Measurements from ENCODE around the gene NT5C1B. TPM values are rescaled to one million over a fixed set of nuclear protein-coding genes. Genes with fewer than 3 reads are reported as not detected.

Gene NT5C1B
- total RNA-seq, 2 donors from 2014 or later: not detected

GRCh38 chr2:18522484-18523146 lies 66.8 kb downstream of the NT5C1B start:
- DNase-seq (ENCODE audit: low spot score): no peak
- intact Hi-C loops (cut with DNase I): loop anchor here (5.0 to 10.0 kb wide), 5 partner anchors 78 to 1342 kb away; no protein-coding TSS in a partner anchor

- DNase-seq (ENCODE audit: low spot score): peak; percentile 95
- intact Hi-C loops (cut with DNase I): loop anchor here (5.0 to 10.0 kb wide), 5 partner anchors 76 to 1344 kb away; no protein-coding TSS in a partner anchor
These were observed 68.6 kb downstream of the NT5C1B start for GRCh38 chr2:18520451-18521425.

DNA sequence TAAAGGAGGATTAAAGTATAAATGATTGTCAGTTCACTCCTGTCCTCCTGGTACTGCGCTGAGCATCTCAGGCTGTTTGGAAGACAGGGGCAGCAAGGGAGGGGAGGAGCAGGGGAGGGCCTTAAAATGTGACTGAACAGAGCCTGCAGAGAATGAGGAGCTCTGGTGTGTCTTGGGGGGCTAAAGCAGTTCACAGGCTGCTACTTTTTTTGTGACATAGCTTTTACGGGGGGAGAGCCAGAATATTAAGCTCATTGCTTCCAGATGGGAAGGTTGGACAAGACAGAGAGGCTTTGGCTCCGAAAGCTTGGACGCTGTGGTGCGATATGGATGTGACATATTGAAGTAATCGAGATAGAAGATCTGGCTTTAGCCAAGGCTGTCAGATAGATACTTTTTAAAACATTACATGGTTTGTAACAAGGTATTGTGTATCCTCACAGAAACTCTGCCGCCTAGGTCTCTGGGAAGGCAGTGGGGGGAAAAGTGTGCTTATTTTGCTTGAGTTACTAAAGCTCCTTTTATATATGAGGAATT lies 69.4 kb downstream of the NT5C1B start:
- intact Hi-C loops (cut with DNase I): loop anchor here (5.0 to 10.0 kb wide), 6 partner anchors 75 to 1345 kb away; no protein-coding TSS in a partner anchor
- DNase-seq (ENCODE audit: low spot score): no peak

GRCh38 chr2:18518116-18519111 lies 71.0 kb downstream of the NT5C1B start:
- no peak for DNase-seq (ENCODE audit: low spot score)
- intact Hi-C loops (cut with DNase I): loop anchor here in 1 of 2 donors (5.0 kb wide), 1 partner anchor 834 kb away; no protein-coding TSS in a partner anchor

GRCh38 chr2:18517386-18517785 lies 72.0 kb downstream of the NT5C1B start:
- intact Hi-C loops (cut with DNase I): loop anchor here in 1 of 2 donors (5.0 kb wide), 1 partner anchor 835 kb away; no protein-coding TSS in a partner anchor
- DNase-seq (ENCODE audit: low spot score): no peak

DNA sequence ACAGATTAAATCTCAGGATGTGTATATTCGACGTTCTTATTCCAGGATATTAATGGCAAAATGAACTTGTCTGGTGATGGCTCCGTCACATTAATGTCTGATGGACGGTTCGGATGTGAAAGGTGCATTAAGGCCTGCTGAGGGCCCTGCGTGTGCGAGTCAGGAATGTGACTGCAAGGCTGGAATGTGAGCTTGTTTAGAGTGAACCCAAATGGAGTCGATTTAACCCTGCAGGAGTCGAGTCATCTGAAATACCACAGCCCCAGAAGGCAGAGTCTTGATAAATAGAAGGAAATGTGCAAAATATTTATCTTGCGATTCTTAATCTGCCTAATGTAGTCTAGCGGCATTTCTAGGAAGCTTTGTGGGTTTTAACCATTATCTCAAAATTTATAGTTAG lies 73.3 kb downstream of the NT5C1B start:
- intact Hi-C loops (cut with DNase I): loop anchor here in 1 of 2 donors (5.0 kb wide), 1 partner anchor 836 kb away; no protein-coding TSS in a partner anchor

GRCh38 chr2:18514526-18515461 lies 74.6 kb downstream of the NT5C1B start:
- intact Hi-C loops (cut with DNase I): loop anchor here in 1 of 2 donors (5.0 kb wide), 1 partner anchor 838 kb away; no protein-coding TSS in a partner anchor
- no peak for DNase-seq (ENCODE audit: low spot score)

More for the DNA sequence above, 73.3 kb downstream of the NT5C1B start:
- DNase-seq (ENCODE audit: low spot score): no peak

Other genes with a start within 250 kb of the NT5C1B start
- 10 to 100 TPM; 25.1 to 29.4 TPM for gene RDH14, start 28.9 kb downstream of the NT5C1B start, total RNA-seq